Subcutaneous adipose tissue (tissue), 4 donors: ENCODE measurements around the gene ABI2. TPM values are rescaled to one million over a fixed set of nuclear protein-coding genes. Genes with fewer than 3 reads are reported as not detected.

Experiments
- total RNA-seq, 4 donors: library from RNA; depleted of rRNA; stranded (reverse); fragments of >200 nt; gene quantifications; one replicate each; pipeline ENCODE4 v1.1.0, GENCODE V29; 2016
- TF ChIP-seq, protein P1 (sequence below): fragments of 450-650 bp; IDR thresholded peaks from one replicate; pipeline ENCODE4 v1.5.1; 2016; ENCODE audit warnings: low read depth, mild to moderate bottlenecking, control low read depth, antibody characterized with exemption, moderate library complexity

Gene ABI2
- total RNA-seq, 4 donors from 2014 or later: 11.1 to 25.7 (median 12.9) TPM

DNA sequence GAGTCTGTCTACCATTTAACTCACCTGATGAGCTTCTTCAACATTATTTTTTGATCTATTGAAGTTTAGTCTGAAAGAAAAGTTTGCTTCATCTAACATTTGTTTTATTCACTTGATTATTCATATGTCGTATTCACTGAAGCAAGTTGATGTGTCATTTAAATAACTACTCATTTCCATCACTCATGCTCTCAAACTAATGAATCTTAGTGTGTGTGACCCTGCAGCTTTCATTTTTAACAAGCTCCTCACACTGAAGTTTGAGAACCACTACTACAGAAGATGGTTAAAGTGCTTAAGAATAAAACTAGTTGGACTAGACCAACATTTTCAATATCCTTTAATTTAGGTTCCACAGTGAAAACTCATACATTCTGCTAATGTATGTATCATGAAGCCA lies 1.8 kb upstream of the ABI2 start:
- TF ChIP-seq, protein P1, sequence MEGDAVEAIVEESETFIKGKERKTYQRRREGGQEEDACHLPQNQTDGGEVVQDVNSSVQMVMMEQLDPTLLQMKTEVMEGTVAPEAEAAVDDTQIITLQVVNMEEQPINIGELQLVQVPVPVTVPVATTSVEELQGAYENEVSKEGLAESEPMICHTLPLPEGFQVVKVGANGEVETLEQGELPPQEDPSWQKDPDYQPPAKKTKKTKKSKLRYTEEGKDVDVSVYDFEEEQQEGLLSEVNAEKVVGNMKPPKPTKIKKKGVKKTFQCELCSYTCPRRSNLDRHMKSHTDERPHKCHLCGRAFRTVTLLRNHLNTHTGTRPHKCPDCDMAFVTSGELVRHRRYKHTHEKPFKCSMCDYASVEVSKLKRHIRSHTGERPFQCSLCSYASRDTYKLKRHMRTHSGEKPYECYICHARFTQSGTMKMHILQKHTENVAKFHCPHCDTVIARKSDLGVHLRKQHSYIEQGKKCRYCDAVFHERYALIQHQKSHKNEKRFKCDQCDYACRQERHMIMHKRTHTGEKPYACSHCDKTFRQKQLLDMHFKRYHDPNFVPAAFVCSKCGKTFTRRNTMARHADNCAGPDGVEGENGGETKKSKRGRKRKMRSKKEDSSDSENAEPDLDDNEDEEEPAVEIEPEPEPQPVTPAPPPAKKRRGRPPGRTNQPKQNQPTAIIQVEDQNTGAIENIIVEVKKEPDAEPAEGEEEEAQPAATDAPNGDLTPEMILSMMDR: no peak

DNA sequence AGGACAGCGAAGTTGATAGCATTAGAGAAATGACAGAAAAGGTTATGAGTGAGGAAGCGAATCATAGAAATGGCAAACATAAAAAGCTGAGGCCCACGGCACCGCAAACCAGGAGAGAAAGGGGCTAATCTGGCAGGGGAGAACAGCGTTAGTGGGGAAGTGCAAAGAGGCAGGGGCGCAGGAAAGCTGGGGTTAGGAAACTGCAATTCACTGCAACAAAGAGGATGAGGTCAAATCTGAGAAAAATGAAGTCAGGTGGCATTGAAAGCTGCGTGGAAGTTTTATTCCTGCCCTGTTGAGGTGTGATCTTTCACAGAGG lies 653 bp upstream of the ABI2 start:
- TF ChIP-seq, protein P1: no peak

DNA sequence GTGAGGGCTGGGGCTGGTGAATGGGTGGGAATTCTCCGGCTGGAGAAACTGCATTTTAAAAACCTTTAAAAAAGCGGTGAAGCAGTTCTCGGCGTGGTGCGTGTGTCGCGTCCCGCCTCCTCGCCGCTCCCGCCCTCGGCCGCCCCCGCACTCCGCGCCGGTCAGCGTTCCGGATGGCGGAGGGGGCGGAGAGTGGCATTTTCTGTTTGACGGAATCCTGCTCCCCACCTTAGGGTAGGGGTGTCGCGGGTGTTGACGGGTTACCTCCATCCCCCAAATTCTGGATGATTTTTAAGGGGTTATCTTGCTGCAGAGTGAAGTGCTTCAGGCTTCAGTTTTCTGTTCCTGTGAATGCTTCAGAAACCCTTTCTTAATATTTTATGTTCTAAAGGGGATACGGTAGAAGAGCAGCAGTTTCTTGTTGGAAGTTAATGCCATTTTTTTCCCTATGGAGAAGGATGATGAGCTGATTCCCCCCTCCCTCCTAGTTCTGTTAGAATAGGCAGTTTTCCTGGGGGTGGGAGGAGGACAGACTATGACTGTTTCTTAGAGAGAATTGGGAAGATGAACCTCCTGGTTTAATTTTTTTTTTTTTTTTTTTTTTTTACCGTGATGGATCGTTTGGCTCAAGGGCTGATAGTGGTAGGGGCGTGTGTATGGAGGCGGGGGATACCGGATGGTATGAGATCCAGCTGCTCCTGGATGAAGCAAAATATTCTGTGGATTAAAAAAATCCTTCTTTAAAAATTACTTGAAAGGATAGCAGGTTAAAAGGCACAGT lies 756 bp downstream of the ABI2 start:
- TF ChIP-seq, protein P1: no peak

DNA sequence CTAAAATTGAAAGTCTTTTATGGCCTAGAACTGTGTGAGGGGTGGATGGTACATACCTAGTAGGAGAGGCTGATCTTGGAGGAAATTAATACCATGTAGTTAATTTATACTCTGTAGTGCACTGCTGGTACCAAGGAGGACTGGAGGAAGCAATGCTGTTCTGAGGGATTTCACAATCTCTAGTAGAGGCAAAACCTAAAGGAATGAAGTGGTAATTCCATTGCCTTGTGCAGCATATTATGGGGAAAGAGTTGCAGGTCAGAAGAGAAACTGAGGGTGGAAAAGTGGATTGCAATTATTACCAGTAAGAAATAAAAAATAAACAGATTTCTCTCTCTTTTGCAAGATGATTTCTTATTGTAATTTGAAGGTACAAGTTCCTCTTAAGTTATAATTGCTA lies 2.2 kb downstream of the ABI2 start:
- TF ChIP-seq, protein P1: no peak

DNA sequence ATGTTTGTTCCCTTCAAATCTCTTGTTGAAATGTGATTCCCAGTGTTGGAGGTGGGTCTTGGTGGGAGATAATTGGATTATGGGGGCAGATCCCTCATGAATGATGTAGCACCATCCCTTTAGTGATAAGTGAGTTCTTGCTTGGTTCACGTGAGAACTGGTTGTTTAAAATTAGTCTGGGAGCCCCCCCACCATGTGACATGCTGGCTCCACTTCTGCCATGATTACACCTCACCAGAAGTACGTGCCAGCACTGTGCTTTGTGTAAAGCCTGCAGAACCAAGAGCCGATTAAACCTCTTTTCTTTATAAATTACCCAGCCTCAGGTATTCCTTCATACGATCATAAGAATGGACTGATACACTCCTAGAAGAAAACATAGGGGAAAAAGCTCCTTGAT lies 10.1 kb downstream of the ABI2 start:
- TF ChIP-seq, protein P1: no peak

DNA sequence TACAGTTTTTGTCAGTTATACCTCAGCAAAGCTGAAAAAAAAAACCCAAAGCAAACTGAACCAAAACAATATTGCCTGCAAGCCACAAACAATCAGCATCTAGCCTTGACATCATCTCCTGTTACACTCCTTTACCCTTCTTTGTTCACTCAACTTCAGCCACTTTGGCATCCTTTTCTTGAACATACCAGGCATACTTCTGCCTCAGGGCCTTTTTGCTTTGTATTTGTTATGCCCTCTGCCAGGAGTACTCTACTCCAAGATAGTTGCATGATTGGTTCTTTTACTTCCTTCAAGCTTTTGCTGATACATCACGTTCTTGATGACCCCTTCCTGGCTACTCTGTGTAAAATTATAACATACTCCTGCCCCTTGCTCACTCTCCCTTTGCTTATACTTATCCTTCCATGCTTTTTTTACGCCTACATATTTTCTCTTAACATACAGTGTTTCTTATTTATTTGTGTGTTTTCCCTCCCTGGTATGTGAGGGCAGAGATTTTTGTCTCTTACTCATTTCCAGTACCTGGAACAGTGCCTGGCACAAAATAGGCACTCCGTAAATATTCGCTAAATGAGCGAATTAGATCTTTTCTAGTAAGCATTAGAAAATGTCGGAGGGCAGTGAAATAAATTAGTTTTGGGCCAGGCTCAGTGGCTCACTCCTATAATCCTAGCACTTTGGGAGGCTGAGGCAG lies 12.7 kb downstream of the ABI2 start:
- TF ChIP-seq, protein P1: no peak

DNA sequence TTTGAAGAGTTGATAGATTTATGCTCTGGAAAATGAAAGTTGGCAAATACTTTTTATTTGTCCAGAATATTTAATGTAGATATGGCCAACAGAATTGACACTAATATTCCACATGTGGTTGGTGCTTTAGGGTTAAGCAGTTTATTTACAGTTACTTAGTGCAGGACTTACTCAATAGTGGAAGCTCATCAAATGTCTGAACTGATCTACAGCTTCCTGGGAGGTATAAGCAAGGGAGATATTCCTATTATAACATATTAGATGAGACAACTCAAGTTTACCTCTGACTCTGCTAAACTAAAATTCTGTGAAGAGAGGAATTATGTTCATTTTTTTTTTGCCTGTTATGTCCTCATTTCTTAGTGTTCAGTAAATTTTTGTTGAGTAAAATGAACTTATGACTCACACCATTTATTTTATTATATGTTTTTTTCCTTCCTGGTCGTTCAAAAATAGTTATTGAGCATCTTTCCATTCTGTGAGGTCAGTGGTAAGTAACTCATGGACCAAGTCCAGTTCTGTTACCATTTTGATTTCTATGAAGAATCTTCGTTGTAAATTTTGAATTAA lies 13.6 kb downstream of the ABI2 start:
- TF ChIP-seq, protein P1: no peak
